Thoracic aorta (tissue), 2 donors: ENCODE measurements around the gene KCTD17. TPM values are rescaled to one million over a fixed set of nuclear protein-coding genes. Genes with fewer than 3 reads are reported as not detected.

ENCODE experiments used
- ATAC-seq: fragments of 150-250 bp; one replicate; pipeline ENCODE4 v1.8.0; 2017; ENCODE audit warnings: low read depth; ENCODE audit not compliant: insufficient number of reproducible peaks, low FRiP score
- DNase-seq: peaks from one replicate; pipeline ENCODE4 v3.0.0-alpha.2; 2020; ENCODE audit warnings: low spot score
- H3K27ac ChIP-seq, 2 donors: fragments of 200-600 bp; sonication (generic); 1 replicate in 1 of 2; 2 replicates in 1 of 2; pipeline ENCODE4 v1.5.1; 2016; ENCODE audit warnings: mild to moderate bottlenecking in 2 of 2, moderate library complexity in 2 of 2
- H3K27me3 ChIP-seq: fragments of 200-600 bp; sonication (generic); replicated peaks from 2 replicates; pipeline ENCODE4 v1.6.0; 2016; ENCODE audit warnings: mild to moderate bottlenecking; ENCODE audit not compliant: insufficient read depth
- H3K36me3 ChIP-seq: fragments of 200-600 bp; sonication (generic); one replicate; pipeline ENCODE4 v1.5.1; 2016
- H3K4me1 ChIP-seq, 2 donors: fragments of 200-600 bp; sonication (generic); 1 replicate in 1 of 2; 2 replicates in 1 of 2; pipeline versions ENCODE4 v1.5.1 to v1.6.0; 2016; ENCODE audit warnings: low read depth in 2 of 2, mild to moderate bottlenecking in 1 of 2; ENCODE audit not compliant: control insufficient read depth in 1 of 2
- H3K4me3 ChIP-seq: fragments of 200-600 bp; sonication (generic); 2 replicates; pipeline ENCODE4 v1.5.1; 2016; ENCODE audit warnings: mild to moderate bottlenecking
- H3K9me3 ChIP-seq: fragments of 200-600 bp; sonication (generic); 2 replicates; pipeline ENCODE4 v1.5.1; 2016
- CTCF ChIP-seq: fragments of 200-600 bp; sonication (generic); IDR thresholded peaks from one replicate; pipeline ENCODE4 v1.5.1; 2019; ENCODE audit warnings: antibody characterized with exemption
- total RNA-seq, 2 donors: library from RNA; depleted of rRNA; stranded (reverse); fragments of >200 nt; gene quantifications; one replicate each; pipeline versions ENCODE4 v1.1.0 to v1.2.3, GENCODE V29; 2016

The KCTD17 gene
- total RNA-seq, 2 donors from 2014 or later = 16.7 to 32.4 TPM

- H3K36me3 ChIP-seq = no peaks in the 10 kb centered on the region
- H3K4me3 ChIP-seq = no peak overlapping the region
- no peaks in the 10 kb centered on the region for H3K27me3 ChIP-seq
- no peaks in the 10 kb centered on the region for H3K4me1 ChIP-seq
- no peaks in the 10 kb centered on the region for H3K9me3 ChIP-seq
- no peak overlapping the region for H3K27ac ChIP-seq
- no peak for TF ChIP-seq CTCF
- ATAC-seq (no peak), DNase-seq (no peak)
Observed at GRCh38 chr22:37079158-37079557, 27.6 kb downstream of the KCTD17 start.

- DNase-seq (no peak), ATAC-seq (no peak)
- H3K27me3 ChIP-seq = no peaks in the 10 kb centered on the region
- H3K36me3 ChIP-seq = no peaks in the 10 kb centered on the region
- TF ChIP-seq CTCF = no peak
- no peak overlapping the region for H3K27ac ChIP-seq
- no peaks in the 10 kb centered on the region for H3K4me1 ChIP-seq
- H3K9me3 ChIP-seq = no peaks in the 10 kb centered on the region
- no peak overlapping the region for H3K4me3 ChIP-seq
Observed at GRCh38 chr22:37079668-37080171, 28.2 kb downstream of the KCTD17 start.

GRCh38 chr22:37080438-37080837 lies 28.9 kb downstream of the KCTD17 start:
- Histone ChIP-seq H3K4me3 (no peak overlapping the region), H3K4me1 (no peaks in the 10 kb centered on the region), H3K27me3 (no peaks in the 10 kb centered on the region), H3K27ac (no peak overlapping the region), H3K9me3 (no peaks in the 10 kb centered on the region), H3K36me3 (no peaks in the 10 kb centered on the region)
- no peak for TF ChIP-seq CTCF
- ATAC-seq (no peak), DNase-seq (no peak)

GRCh38 chr22:37080838-37081237 lies 29.3 kb downstream of the KCTD17 start:
- no peak for DNase-seq
- H3K27ac ChIP-seq = no peak overlapping the region
- no peaks in the 10 kb centered on the region for H3K4me1 ChIP-seq
- TF ChIP-seq CTCF = no peak
- H3K36me3 ChIP-seq = no peaks in the 10 kb centered on the region
- H3K4me3 ChIP-seq = no peak overlapping the region
- H3K27me3 ChIP-seq = no peaks in the 10 kb centered on the region
- no peak for ATAC-seq
- no peaks in the 10 kb centered on the region for H3K9me3 ChIP-seq

GRCh38 chr22:37082251-37082873 lies 30.8 kb downstream of the KCTD17 start:
- Histone ChIP-seq H3K4me1 (no peaks in the 10 kb centered on the region), H3K27me3 (no peaks in the 10 kb centered on the region), H3K9me3 (no peaks in the 10 kb centered on the region), H3K4me3 (no peak overlapping the region), H3K27ac (no peak overlapping the region), H3K36me3 (no peaks in the 10 kb centered on the region)
- DNase-seq (no peak), ATAC-seq (no peak)
- TF ChIP-seq CTCF = no peak
